SK-N-SH (cell line): Measurements from ENCODE around the gene VMA21. TPM values are rescaled to one million over a fixed set of nuclear protein-coding genes. Genes with fewer than 3 reads are reported as not detected.
A peak's percentile ranks its signal among the peaks of the same experiment; 100 is the strongest.

Experiments used
- CTCF ChIA-PET: fragments of 300-600, 350-600 bp; formaldehyde crosslinking; extraction: SDS; loops from one replicate; lab custom pipeline; 2021; lab: Yijun Ruan, JAX
- POLR2A ChIA-PET: fragments of 350-600 bp; sonication (Branson Sonifier 250); formaldehyde crosslinking; extraction: SDS; loops from one replicate; lab custom pipeline; 2020; ENCODE audit warnings: antibody characterized with exemption, inconsistent platforms; lab: Yijun Ruan, JAX
- DNase-seq: peaks from one replicate; pipeline ENCODE4 v3.0.0; 2012
- H2AFZ ChIP-seq: fragments of 200-600 bp; sonication (generic); 2 replicates; pipeline ENCODE4 v1.8.1; 2016; ENCODE audit warnings: antibody characterized with exemption, mild to moderate bottlenecking, low read depth
- H3F3A ChIP-seq: fragments of 200-600 bp; sonication (generic); replicated peaks from 2 replicates; pipeline ENCODE3; 2016; ENCODE audit warnings: antibody characterized with exemption, mild to moderate bottlenecking; ENCODE audit not compliant: insufficient read depth
- H3K27ac ChIP-seq, 2 experiments: fragments of 200-500 bp in 1 of 2; fragments of 200-600 bp in 1 of 2; sonication (Bioruptor generic) in 1 of 2; sonication (generic), shearing (Covaris generic) in 1 of 2; 2 replicates each; pipeline versions ENCODE4 v1.5.1 to v1.6.1; 2014 to 2016; ENCODE audit warnings: low read depth in 2 of 2, inconsistent platforms in 1 of 2, low read length in 1 of 2, mild to moderate bottlenecking in 1 of 2, mixed read lengths in 1 of 2
- H3K27me3 ChIP-seq: fragments of 200-600 bp; sonication (generic), shearing (Covaris generic); 2 replicates; pipeline ENCODE4 v1.6.1; 2016; ENCODE audit warnings: mixed run types; ENCODE audit not compliant: insufficient read depth
- H3K36me3 ChIP-seq, 2 experiments: fragments of 200-500 bp in 1 of 2; fragments of 200-600 bp in 1 of 2; sonication (Bioruptor generic) in 1 of 2; sonication (generic) in 1 of 2; replicated peaks in 1 of 2; 2 replicates each; pipeline versions ENCODE3 to v1.5.1; 2014 to 2016; ENCODE audit warnings: low read length in 1 of 2, mild to moderate bottlenecking in 1 of 2; ENCODE audit not compliant: insufficient read depth in 2 of 2, control insufficient read depth in 1 of 2
- H3K4me1 ChIP-seq, 2 experiments: fragments of 200-500 bp in 1 of 2; fragments of 200-600 bp in 1 of 2; sonication (Bioruptor generic) in 1 of 2; sonication (generic), shearing (Covaris generic) in 1 of 2; 2 replicates each; pipeline versions ENCODE4 v1.5.1 to v1.6.1; 2014 to 2016; ENCODE audit warnings: low read depth in 1 of 2, low read length in 1 of 2, mixed run types in 1 of 2; ENCODE audit not compliant: insufficient read depth in 2 of 2, control insufficient read depth in 1 of 2
- H3K4me2 ChIP-seq: fragments of 200-600 bp; sonication (generic), shearing (Covaris generic); 2 replicates; pipeline ENCODE4 v1.6.1; 2017; ENCODE audit warnings: mixed run types
- H3K4me3 ChIP-seq, 2 experiments: fragments of 200-500 bp in 1 of 2; fragments of 200-600 bp in 1 of 2; sonication (Bioruptor generic) in 1 of 2; sonication (generic), shearing (Covaris generic) in 1 of 2; 2 replicates each; pipeline versions ENCODE4 v1.5.1 to v1.8.1; 2014 to 2016; ENCODE audit warnings: low read depth in 2 of 2, inconsistent platforms in 1 of 2, low read length in 1 of 2, mild to moderate bottlenecking in 1 of 2, mixed read lengths in 1 of 2, moderate library complexity in 1 of 2
- H3K79me2 ChIP-seq: fragments of 200-600 bp; sonication (generic); 2 replicates; pipeline ENCODE4 v1.8.1; 2017; ENCODE audit warnings: mild to moderate bottlenecking; ENCODE audit not compliant: insufficient read depth
- H3K9ac ChIP-seq: fragments of 200-600 bp; sonication (generic); 2 replicates; pipeline ENCODE4 v1.6.1; 2017; ENCODE audit warnings: mixed run types
- H3K9me2 ChIP-seq: fragments of 200-600 bp; sonication (generic); 2 replicates; pipeline ENCODE4 v1.6.1; 2017; ENCODE audit warnings: mixed run types
- H3K9me3 ChIP-seq: fragments of 200-600 bp; sonication (generic); 2 replicates; pipeline ENCODE4 v1.6.1; 2017; ENCODE audit warnings: mixed run types, mild to moderate bottlenecking, moderate library complexity
- H4K20me1 ChIP-seq: fragments of 200-600 bp; sonication (generic); 2 replicates; pipeline ENCODE4 v1.6.1; 2017; ENCODE audit warnings: mild to moderate bottlenecking, mixed run types; ENCODE audit not compliant: insufficient read depth
- CHD2 ChIP-seq: fragments of 150-350 bp; IDR thresholded peaks from 2 replicates; pipeline ENCODE4 v1.6.1; 2018; ENCODE audit warnings: low read length; ENCODE audit not compliant: partially characterized antibody
- EP300 ChIP-seq, 2 experiments: IDR thresholded peaks; 2 replicates each; pipeline versions ENCODE4 v1.4.0 to v1.6.1; 2012; ENCODE audit warnings: borderline replicate concordance in 1 of 2, low read depth in 1 of 2, low read length in 1 of 2
- FOSL2 ChIP-seq: IDR thresholded peaks from 2 replicates; pipeline ENCODE4 v1.4.0; 2012; ENCODE audit warnings: low read depth, mild to moderate bottlenecking, moderate library complexity, borderline replicate concordance
- GATA2 ChIP-seq: sonication (generic); formaldehyde crosslinking; IDR thresholded peaks from 2 replicates; pipeline ENCODE4 v1.5.0; 2020; ENCODE audit warnings: mild to moderate bottlenecking, missing genetic modification reagents
- MXI1 ChIP-seq: IDR thresholded peaks from 2 replicates; pipeline ENCODE4 v1.6.1; 2012; ENCODE audit warnings: mild to moderate bottlenecking, low read depth, low read length, improper control_type of control experiment
- NFIC ChIP-seq: IDR thresholded peaks from 2 replicates; pipeline ENCODE4 v1.4.0; 2012; ENCODE audit warnings: borderline replicate concordance
- POLR2AphosphoS5 ChIP-seq: IDR thresholded peaks from 2 replicates; pipeline ENCODE4 v1.6.1; 2012; ENCODE audit warnings: low read depth, low read length
- RCOR1 ChIP-seq: fragments of 150-350 bp; IDR thresholded peaks from 2 replicates; pipeline ENCODE4 v1.6.1; 2017; ENCODE audit warnings: antibody characterized with exemption, low read length
- RFX5 ChIP-seq: IDR thresholded peaks from 2 replicates; pipeline ENCODE4 v1.6.1; 2012; ENCODE audit warnings: mild to moderate bottlenecking, improper control_type of control experiment, low read length
- RXRA ChIP-seq: IDR thresholded peaks from 2 replicates; pipeline ENCODE4 v1.4.0; 2012; ENCODE audit warnings: low read depth, mild to moderate bottlenecking, borderline replicate concordance
- SMC3 ChIP-seq: IDR thresholded peaks from 2 replicates; pipeline ENCODE4 v1.6.1; 2012; ENCODE audit warnings: low read depth, low read length, improper control_type of control experiment
- TCF12 ChIP-seq: IDR thresholded peaks from 2 replicates; pipeline ENCODE4 v1.4.0; 2012
- TEAD4 ChIP-seq: IDR thresholded peaks from 2 replicates; pipeline ENCODE4 v1.4.0; 2012; ENCODE audit warnings: mild to moderate bottlenecking, borderline replicate concordance; ENCODE audit not compliant: insufficient read depth
- YY1 ChIP-seq: IDR thresholded peaks from 2 replicates; pipeline ENCODE4 v1.4.0; 2012; ENCODE audit warnings: low read depth, mild to moderate bottlenecking
- WGBS: methylation state at CpG from one replicate; pipeline ENCODE4 v1.1.6; 2017; ENCODE audit warnings: low lambda C conversion rate; 5-methylcytosine and 5-hydroxymethylcytosine counted together
- polyA plus RNA-seq, 3 experiments: library from polyadenylated mRNA; depleted of rRNA; stranded (reverse); fragments of >200 nt; gene quantifications; 2 replicates each; pipeline ENCODE4 v1.2.3, GENCODE V29; 2012
- TF ChIP-seq, protein P1 (sequence below): IDR thresholded peaks from 2 replicates; pipeline ENCODE4 v1.4.0; 2012; ENCODE audit warnings: low read depth, borderline replicate concordance
- TF ChIP-seq, protein P2 (sequence below): IDR thresholded peaks from 2 replicates; pipeline ENCODE4; 2012
- TF ChIP-seq, protein P3 (sequence below): IDR thresholded peaks from 2 replicates; pipeline ENCODE4 v1.4.0; 2012; ENCODE audit warnings: low read depth, borderline replicate concordance
- TF ChIP-seq, protein P4 (sequence below): IDR thresholded peaks from 2 replicates; pipeline ENCODE4 v1.4.0; 2012; ENCODE audit warnings: low read depth
- TF ChIP-seq, protein P5 (sequence below): fragments of 150-350 bp; IDR thresholded peaks from 2 replicates; pipeline ENCODE4 v1.6.1; 2016; ENCODE audit warnings: mild to moderate bottlenecking, low read depth, low read length
- TF ChIP-seq, protein P6 (sequence below): fragments of 150-350 bp; IDR thresholded peaks from 2 replicates; pipeline ENCODE4 v1.6.1; 2017; ENCODE audit warnings: antibody characterized with exemption, low read length, low read depth, borderline replicate concordance

The VMA21 gene
- polyA plus RNA-seq, 1 of the 3 experiments (the other 2 are of a cell fraction), result 17.0 TPM

DNA sequence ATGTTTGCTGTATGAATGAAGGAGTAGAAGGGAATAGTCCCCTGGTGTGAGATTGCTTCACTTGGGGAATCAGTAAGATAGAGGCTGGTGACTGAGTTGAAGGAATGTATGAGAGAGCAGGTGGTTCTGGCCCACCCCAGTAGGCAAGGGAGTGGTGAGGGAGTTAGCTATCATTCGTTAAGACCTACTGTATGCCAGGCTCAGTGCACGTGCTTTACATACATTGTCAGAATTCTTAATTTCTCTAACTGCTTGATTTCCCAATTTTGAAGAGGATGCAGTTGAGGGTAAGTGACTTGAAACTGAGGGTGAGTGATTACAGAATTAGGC lies 700 bp downstream of the VMA21 start:
- Histone ChIP-seq H3F3A (no peaks in the 10 kb centered on the region), H3K27me3 (no peaks in the 10 kb centered on the region), H3K79me2 (peaks cover 57% of the 10 kb centered on the region), H3K36me3 (no peaks in the 10 kb centered on the region), H3K4me2 (peak overlapping the region; percentile 79), H3K4me1 (peaks cover 3 to 8% of the 10 kb centered on the region in 2 experiments; a peak in 3 of 4 replicates), H3K9me2 (no peaks in the 10 kb centered on the region), H3K9ac (peak overlapping the region; percentile 86), H3K9me3 (no peaks in the 10 kb centered on the region), H3K4me3 (peak overlapping the region; percentile 67 to 73), H3K27ac (peak overlapping the region; percentile 70 to 72; a peak in 2 of 4 replicates), H4K20me1 (peaks cover 25% of the 10 kb centered on the region), H2AFZ (no peak overlapping the region)
- CTCF ChIA-PET, result no interaction called here
- DNase-seq, result peak; percentile 33
- POLR2A ChIA-PET, result interaction anchor here (1.0 kb wide), 1 partner anchor 30 kb away, joined by 5 read pairs; no protein-coding TSS in a partner anchor
- 26% methylated on average over 2 of the region's 2 CpGs for WGBS
- 0 out of 2 replicates have a peak, but pooled peaks have one; percentile 16 for TF ChIP-seq MXI1
- TF ChIP-seq, protein P1, sequence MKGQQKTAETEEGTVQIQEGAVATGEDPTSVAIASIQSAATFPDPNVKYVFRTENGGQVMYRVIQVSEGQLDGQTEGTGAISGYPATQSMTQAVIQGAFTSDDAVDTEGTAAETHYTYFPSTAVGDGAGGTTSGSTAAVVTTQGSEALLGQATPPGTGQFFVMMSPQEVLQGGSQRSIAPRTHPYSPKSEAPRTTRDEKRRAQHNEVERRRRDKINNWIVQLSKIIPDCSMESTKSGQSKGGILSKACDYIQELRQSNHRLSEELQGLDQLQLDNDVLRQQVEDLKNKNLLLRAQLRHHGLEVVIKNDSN, result no peak

DNA sequence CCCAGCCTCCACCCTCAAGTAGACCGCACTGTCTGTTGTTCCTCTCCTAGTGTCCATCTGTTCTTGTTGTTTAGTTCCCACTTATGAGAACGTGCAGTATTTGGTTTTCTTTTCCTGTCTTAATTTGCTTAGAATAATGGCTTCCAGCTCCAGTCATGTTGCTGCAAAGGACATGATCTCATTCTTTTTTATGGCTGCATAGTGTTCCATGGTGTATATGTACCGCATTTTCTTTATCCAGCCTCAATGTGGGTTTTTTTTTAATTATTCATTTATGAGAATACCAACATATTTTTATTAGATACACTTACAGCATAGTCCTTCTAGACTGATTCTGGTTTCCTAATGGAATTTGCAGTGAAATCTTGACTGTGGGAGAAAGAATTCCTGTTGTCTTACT lies 1.3 kb downstream of the VMA21 start:
- Histone ChIP-seq H2AFZ (no peak overlapping the region), H3K4me2 (peak overlapping the region; percentile 79; the same call in 1 of the 2 replicates), H3K9ac (no peak overlapping the region), H3K4me3 (peak overlapping the region; percentile 67 to 73), H3K9me3 (no peaks in the 10 kb centered on the region), H3K36me3 (no peaks in the 10 kb centered on the region), H3K4me1 (peaks cover 3 to 13% of the 10 kb centered on the region in 2 experiments; a peak in 3 of 4 replicates), H3K27me3 (no peaks in the 10 kb centered on the region), H3K27ac (no peak overlapping the region), H3F3A (no peaks in the 10 kb centered on the region), H3K79me2 (peaks cover 63% of the 10 kb centered on the region), H3K9me2 (no peaks in the 10 kb centered on the region), H4K20me1 (peaks cover 32% of the 10 kb centered on the region)
- CTCF ChIA-PET, result interaction anchor here (0.7 kb wide), 1 partner anchor 982 kb away, joined by 3 read pairs; no protein-coding TSS in a partner anchor
- POLR2A ChIA-PET, result no interaction called here
- 34% methylated on average over 3 of the region's 3 CpGs for WGBS
- TF ChIP-seq, protein P2, sequence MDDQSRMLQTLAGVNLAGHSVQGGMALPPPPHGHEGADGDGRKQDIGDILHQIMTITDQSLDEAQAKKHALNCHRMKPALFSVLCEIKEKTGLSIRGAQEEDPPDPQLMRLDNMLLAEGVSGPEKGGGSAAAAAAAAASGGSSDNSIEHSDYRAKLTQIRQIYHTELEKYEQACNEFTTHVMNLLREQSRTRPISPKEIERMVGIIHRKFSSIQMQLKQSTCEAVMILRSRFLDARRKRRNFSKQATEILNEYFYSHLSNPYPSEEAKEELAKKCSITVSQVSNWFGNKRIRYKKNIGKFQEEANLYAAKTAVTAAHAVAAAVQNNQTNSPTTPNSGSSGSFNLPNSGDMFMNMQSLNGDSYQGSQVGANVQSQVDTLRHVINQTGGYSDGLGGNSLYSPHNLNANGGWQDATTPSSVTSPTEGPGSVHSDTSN, result no peak
- no peak for TF ChIP-seq MXI1
- TF ChIP-seq TCF12, result no peak
- TF ChIP-seq CHD2, result no peak
- TF ChIP-seq FOSL2, result no peak
- no peak for TF ChIP-seq RCOR1
- TF ChIP-seq GATA2, result no peak
- TF ChIP-seq NFIC, result no peak
- TF ChIP-seq, protein P3, sequence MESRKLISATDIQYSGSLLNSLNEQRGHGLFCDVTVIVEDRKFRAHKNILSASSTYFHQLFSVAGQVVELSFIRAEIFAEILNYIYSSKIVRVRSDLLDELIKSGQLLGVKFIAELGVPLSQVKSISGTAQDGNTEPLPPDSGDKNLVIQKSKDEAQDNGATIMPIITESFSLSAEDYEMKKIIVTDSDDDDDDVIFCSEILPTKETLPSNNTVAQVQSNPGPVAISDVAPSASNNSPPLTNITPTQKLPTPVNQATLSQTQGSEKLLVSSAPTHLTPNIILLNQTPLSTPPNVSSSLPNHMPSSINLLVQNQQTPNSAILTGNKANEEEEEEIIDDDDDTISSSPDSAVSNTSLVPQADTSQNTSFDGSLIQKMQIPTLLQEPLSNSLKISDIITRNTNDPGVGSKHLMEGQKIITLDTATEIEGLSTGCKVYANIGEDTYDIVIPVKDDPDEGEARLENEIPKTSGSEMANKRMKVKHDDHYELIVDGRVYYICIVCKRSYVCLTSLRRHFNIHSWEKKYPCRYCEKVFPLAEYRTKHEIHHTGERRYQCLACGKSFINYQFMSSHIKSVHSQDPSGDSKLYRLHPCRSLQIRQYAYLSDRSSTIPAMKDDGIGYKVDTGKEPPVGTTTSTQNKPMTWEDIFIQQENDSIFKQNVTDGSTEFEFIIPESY, result no peak
- TF ChIP-seq RXRA, result no peak
- no peak for TF ChIP-seq YY1
- TF ChIP-seq, protein P4, sequence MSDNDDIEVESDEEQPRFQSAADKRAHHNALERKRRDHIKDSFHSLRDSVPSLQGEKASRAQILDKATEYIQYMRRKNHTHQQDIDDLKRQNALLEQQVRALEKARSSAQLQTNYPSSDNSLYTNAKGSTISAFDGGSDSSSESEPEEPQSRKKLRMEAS, result no peak
- TF ChIP-seq EP300 (IDR thresholded peaks at IDR 0.05; ENCODE audit: borderline replicate concordance in 1 of 2, low read depth in 1 of 2, low read length in 1 of 2), result no peak
- TF ChIP-seq TEAD4, result no peak
- TF ChIP-seq RFX5, result no peak
- TF ChIP-seq, protein P5, sequence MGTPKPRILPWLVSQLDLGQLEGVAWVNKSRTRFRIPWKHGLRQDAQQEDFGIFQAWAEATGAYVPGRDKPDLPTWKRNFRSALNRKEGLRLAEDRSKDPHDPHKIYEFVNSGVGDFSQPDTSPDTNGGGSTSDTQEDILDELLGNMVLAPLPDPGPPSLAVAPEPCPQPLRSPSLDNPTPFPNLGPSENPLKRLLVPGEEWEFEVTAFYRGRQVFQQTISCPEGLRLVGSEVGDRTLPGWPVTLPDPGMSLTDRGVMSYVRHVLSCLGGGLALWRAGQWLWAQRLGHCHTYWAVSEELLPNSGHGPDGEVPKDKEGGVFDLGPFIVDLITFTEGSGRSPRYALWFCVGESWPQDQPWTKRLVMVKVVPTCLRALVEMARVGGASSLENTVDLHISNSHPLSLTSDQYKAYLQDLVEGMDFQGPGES, result no peak
- TF ChIP-seq POLR2AphosphoS5, result no peak
- TF ChIP-seq, protein P6, sequence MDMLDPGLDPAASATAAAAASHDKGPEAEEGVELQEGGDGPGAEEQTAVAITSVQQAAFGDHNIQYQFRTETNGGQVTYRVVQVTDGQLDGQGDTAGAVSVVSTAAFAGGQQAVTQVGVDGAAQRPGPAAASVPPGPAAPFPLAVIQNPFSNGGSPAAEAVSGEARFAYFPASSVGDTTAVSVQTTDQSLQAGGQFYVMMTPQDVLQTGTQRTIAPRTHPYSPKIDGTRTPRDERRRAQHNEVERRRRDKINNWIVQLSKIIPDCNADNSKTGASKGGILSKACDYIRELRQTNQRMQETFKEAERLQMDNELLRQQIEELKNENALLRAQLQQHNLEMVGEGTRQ, result no peak
- no peak for TF ChIP-seq SMC3
- DNase-seq, result no peak
